H9 (cell line): ENCODE results near the gene TMEM132D. TPM values are rescaled to one million over a fixed set of nuclear protein-coding genes. Genes with fewer than 3 reads are reported as not detected.

Experiments
- DNase-seq: peaks from one replicate; pipeline ENCODE4 v3.0.0-alpha.2; 2017
- H2AFZ ChIP-seq: one replicate; pipeline ENCODE4 v1.6.1; 2013; ENCODE audit warnings: mild to moderate bottlenecking, low read length, control low read depth, moderate library complexity
- H2AK5ac ChIP-seq: 2 replicates; pipeline ENCODE4 v1.6.1; 2013; ENCODE audit warnings: low read length, control low read depth, mixed read lengths; ENCODE audit not compliant: insufficient read length
- H2BK120ac ChIP-seq: one replicate; pipeline ENCODE4 v1.6.1; 2013; ENCODE audit warnings: low read depth, mild to moderate bottlenecking, low read length, control low read depth, inconsistent platforms; ENCODE audit not compliant: poor library complexity, severe bottlenecking
- H2BK12ac ChIP-seq: 2 replicates; pipeline ENCODE4 v1.6.1; 2013; ENCODE audit warnings: low read length, control low read depth, mixed read lengths, low read depth; ENCODE audit not compliant: insufficient read length
- H2BK15ac ChIP-seq: 2 replicates; pipeline ENCODE4 v1.6.1; 2013; ENCODE audit warnings: low read depth, low read length, control low read depth
- H2BK20ac ChIP-seq: one replicate; pipeline ENCODE4 v1.6.1; 2013; ENCODE audit warnings: low read depth, mild to moderate bottlenecking, low read length, control low read depth, inconsistent platforms; ENCODE audit not compliant: poor library complexity, severe bottlenecking
- H2BK5ac ChIP-seq: 2 replicates; pipeline ENCODE4 v1.6.1; 2013; ENCODE audit warnings: low read length, control low read depth, mixed read lengths; ENCODE audit not compliant: insufficient read length
- H3K14ac ChIP-seq: 2 replicates; pipeline ENCODE4 v1.6.1; 2013; ENCODE audit warnings: low read length, control low read depth; ENCODE audit not compliant: insufficient read depth
- H3K18ac ChIP-seq: 2 replicates; pipeline ENCODE4 v1.6.1; 2013; ENCODE audit warnings: low read depth, mild to moderate bottlenecking, mixed read lengths, low read length, control low read depth; ENCODE audit not compliant: insufficient read length
- H3K23ac ChIP-seq: 2 replicates; pipeline ENCODE4 v1.6.1; 2013; ENCODE audit warnings: low read length, control low read depth, mixed read lengths, low read depth; ENCODE audit not compliant: insufficient read length
- H3K23me2 ChIP-seq: 2 replicates; pipeline ENCODE4 v1.6.1; 2013; ENCODE audit warnings: low read depth, mild to moderate bottlenecking, mixed read lengths, low read length, control low read depth; ENCODE audit not compliant: insufficient read length, poor library complexity, severe bottlenecking
- H3K27ac ChIP-seq: 2 replicates; pipeline ENCODE4 v1.5.1; 2013; ENCODE audit warnings: low read length, control low read depth, mixed read lengths, low read depth; ENCODE audit not compliant: insufficient read length
- H3K27me3 ChIP-seq: 2 replicates; pipeline ENCODE4 v1.6.1; 2013; ENCODE audit warnings: low read length, control low read depth, inconsistent platforms; ENCODE audit not compliant: insufficient read depth
- H3K4ac ChIP-seq: 2 replicates; pipeline ENCODE4 v1.6.1; 2013; ENCODE audit warnings: low read depth, mild to moderate bottlenecking, control low read depth, inconsistent platforms, low read length, moderate library complexity
- H3K4me1 ChIP-seq: 2 replicates; pipeline ENCODE4 v1.6.1; 2013; ENCODE audit warnings: low read length, control low read depth, inconsistent platforms; ENCODE audit not compliant: insufficient read depth
- H3K4me2 ChIP-seq: 2 replicates; pipeline ENCODE4 v1.6.1; 2013; ENCODE audit warnings: low read length, control low read depth, mixed read lengths; ENCODE audit not compliant: insufficient read length, insufficient read depth
- H3K56ac ChIP-seq: 2 replicates; pipeline ENCODE4 v1.6.1; 2013; ENCODE audit warnings: low read depth, mild to moderate bottlenecking, mixed read lengths, low read length, control low read depth; ENCODE audit not compliant: insufficient read length
- H3K79me1 ChIP-seq: 2 replicates; pipeline ENCODE4 v1.6.1; 2013; ENCODE audit warnings: low read depth, mild to moderate bottlenecking, moderate library complexity, low read length, control low read depth, inconsistent platforms; ENCODE audit not compliant: insufficient read depth, poor library complexity, severe bottlenecking
- H3K79me2 ChIP-seq: 2 replicates; pipeline ENCODE4 v1.6.1; 2013; ENCODE audit warnings: low read length, control low read depth, inconsistent platforms; ENCODE audit not compliant: insufficient read depth
- H3K9ac ChIP-seq: 2 replicates; pipeline ENCODE4 v1.6.1; 2013; ENCODE audit warnings: low read length, control low read depth, mixed read lengths; ENCODE audit not compliant: insufficient read length; ENCODE audit errors: extremely low read depth
- H3K9me3 ChIP-seq: one replicate; pipeline ENCODE4 v1.6.1; 2013; ENCODE audit warnings: low read depth, low read length, inconsistent platforms; ENCODE audit not compliant: control insufficient read depth
- H3T11ph ChIP-seq: one replicate; pipeline ENCODE4 v1.6.1; 2013; ENCODE audit warnings: mild to moderate bottlenecking, low read length, control low read depth, inconsistent platforms
- H4K20me1 ChIP-seq: one replicate; pipeline ENCODE4 v1.6.1; 2013; ENCODE audit not compliant: control insufficient read depth, insufficient read length, insufficient read depth
- H4K5ac ChIP-seq: 2 replicates; pipeline ENCODE4 v1.6.1; 2013; ENCODE audit warnings: low read depth, mild to moderate bottlenecking, mixed read lengths, low read length, control low read depth; ENCODE audit not compliant: insufficient read length
- H4K8ac ChIP-seq: replicated peaks from 2 replicates; pipeline ENCODE4 v1.6.1; 2013; ENCODE audit warnings: low read length, control low read depth, mixed read lengths, low read depth; ENCODE audit not compliant: insufficient read length
- H4K91ac ChIP-seq: 2 replicates; pipeline ENCODE4 v1.6.1; 2013; ENCODE audit warnings: low read depth, mild to moderate bottlenecking, moderate library complexity, mixed read lengths, low read length, control low read depth; ENCODE audit not compliant: insufficient read length
- H3K27ac Mint-ChIP-seq, 3 experiments: 2 replicates in 2 of 3; 3 replicates in 1 of 3; pipeline ENCODE4 v1.8.0; 2020 to 2021; ENCODE audit warnings: mixed read lengths in 3 of 3, mild to moderate bottlenecking in 1 of 3, moderate library complexity in 1 of 3
- H3K27me3 Mint-ChIP-seq: 2 replicates; pipeline ENCODE4 v1.8.0; 2021; ENCODE audit warnings: low read depth, mild to moderate bottlenecking, moderate library complexity, mixed read lengths
- H3K36me3 Mint-ChIP-seq, 3 experiments: 2 replicates in 2 of 3; 3 replicates in 1 of 3; pipeline ENCODE4 v1.8.0; 2020 to 2021; ENCODE audit warnings: low read depth in 3 of 3, mixed read lengths in 3 of 3; ENCODE audit not compliant: insufficient read depth in 1 of 3
- H3K4me1 Mint-ChIP-seq, 2 experiments: 2 replicates each; pipeline ENCODE4 v1.8.0; 2020; ENCODE audit warnings: mixed read lengths in 2 of 2
- H3K4me3 Mint-ChIP-seq, 2 experiments: 2 replicates in 1 of 2; 3 replicates in 1 of 2; pipeline ENCODE4 v1.8.0; 2020 to 2021; ENCODE audit warnings: mild to moderate bottlenecking in 2 of 2, mixed read lengths in 2 of 2, moderate library complexity in 1 of 2
- H3K9me3 Mint-ChIP-seq, 2 experiments: 2 replicates in 1 of 2; 3 replicates in 1 of 2; pipeline ENCODE4 v1.8.0; 2020; ENCODE audit warnings: mild to moderate bottlenecking in 2 of 2, mixed read lengths in 2 of 2, moderate library complexity in 1 of 2
- WGBS: extraction: QIAGEN DNeasy Blood & Tissue Kit; methylation state at CpG from one replicate; pipeline ENCODE4 v1.1.7; 2013; ENCODE audit warnings: missing lambda C conversion rate, low lambda C conversion rate, mixed read lengths; ENCODE audit not compliant: insufficient read length; ENCODE audit errors: extremely low coverage; 5-methylcytosine and 5-hydroxymethylcytosine counted together
- total RNA-seq: library from RNA; stranded (reverse); gene quantifications from 2 replicates; pipeline ENCODE4 v1.2.1, GENCODE V29; 2021
- TF ChIP-seq, protein P1 (sequence below): fragments of 200-600 bp; sonication (generic); conservative IDR thresholded peaks from 3 replicates; pipeline ENCODE4 v1.8.0; 2021; ENCODE audit warnings: antibody characterized with exemption, mild to moderate bottlenecking

TMEM132D gene
- total RNA-seq, 1 experiment from 2014 or later, result 6.1 TPM

GRCh38 chr12:129351481-129351880 lies 552.3 kb downstream of the TMEM132D start:
- Histone ChIP-seq H3T11ph (no peak overlapping the region), H3K79me1 (no peaks in the 10 kb centered on the region), H3K23me2 (no peaks in the 10 kb centered on the region), H3K4me2 (no peak overlapping the region), H3K9ac (no peak overlapping the region), H3K23ac (no peak overlapping the region), H3K18ac (no peak overlapping the region), H3K4ac (no peak overlapping the region), H2AFZ (no peak overlapping the region), H3K14ac (no peak overlapping the region), H2BK20ac (no peak overlapping the region), H4K5ac (no peak overlapping the region), H2BK5ac (no peak overlapping the region), H2AK5ac (no peak overlapping the region), H3K4me1 (no peaks in the 10 kb centered on the region), H4K8ac (no peak overlapping the region), H2BK120ac (no peak overlapping the region), H4K91ac (no peak overlapping the region), H4K20me1 (no peaks in the 10 kb centered on the region), H3K27ac (no peak overlapping the region), H3K56ac (no peak overlapping the region), H2BK12ac (no peak overlapping the region), H3K27me3 (no peaks in the 10 kb centered on the region), H3K9me3 (no peaks in the 10 kb centered on the region), H2BK15ac (no peak overlapping the region), H3K79me2 (no peaks in the 10 kb centered on the region)
- TF ChIP-seq, protein P1, sequence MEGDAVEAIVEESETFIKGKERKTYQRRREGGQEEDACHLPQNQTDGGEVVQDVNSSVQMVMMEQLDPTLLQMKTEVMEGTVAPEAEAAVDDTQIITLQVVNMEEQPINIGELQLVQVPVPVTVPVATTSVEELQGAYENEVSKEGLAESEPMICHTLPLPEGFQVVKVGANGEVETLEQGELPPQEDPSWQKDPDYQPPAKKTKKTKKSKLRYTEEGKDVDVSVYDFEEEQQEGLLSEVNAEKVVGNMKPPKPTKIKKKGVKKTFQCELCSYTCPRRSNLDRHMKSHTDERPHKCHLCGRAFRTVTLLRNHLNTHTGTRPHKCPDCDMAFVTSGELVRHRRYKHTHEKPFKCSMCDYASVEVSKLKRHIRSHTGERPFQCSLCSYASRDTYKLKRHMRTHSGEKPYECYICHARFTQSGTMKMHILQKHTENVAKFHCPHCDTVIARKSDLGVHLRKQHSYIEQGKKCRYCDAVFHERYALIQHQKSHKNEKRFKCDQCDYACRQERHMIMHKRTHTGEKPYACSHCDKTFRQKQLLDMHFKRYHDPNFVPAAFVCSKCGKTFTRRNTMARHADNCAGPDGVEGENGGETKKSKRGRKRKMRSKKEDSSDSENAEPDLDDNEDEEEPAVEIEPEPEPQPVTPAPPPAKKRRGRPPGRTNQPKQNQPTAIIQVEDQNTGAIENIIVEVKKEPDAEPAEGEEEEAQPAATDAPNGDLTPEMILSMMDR, result no peak
- no peaks in the 10 kb centered on the region for H3K9me3 Mint-ChIP-seq
- no peak overlapping the region for H3K27ac Mint-ChIP-seq
- 0 out of 2 replicates have a peak, but pooled peaks cover 3% of the 10 kb centered on the region for H3K27me3 Mint-ChIP-seq
- H3K4me1 Mint-ChIP-seq, result no peaks in the 10 kb centered on the region; a peak in 1 of 4 replicates
- WGBS, result no CpG with 5 or more reads among the region's 6 CpGs
- no peak overlapping the region for H3K4me3 Mint-ChIP-seq
- H3K36me3 Mint-ChIP-seq, result no peaks in the 10 kb centered on the region
- DNase-seq, result no peak
